Lung (tissue), 12 donors: ENCODE measurements around the gene CCDC174. TPM values are rescaled to one million over a fixed set of nuclear protein-coding genes. Genes with fewer than 3 reads are reported as not detected.

ENCODE experiments used
- ATAC-seq: fragments of 200-7000 bp; cut with Tn5 transposase; one replicate; pipeline ENCODE4 v1.9.1; 2020; ENCODE audit warnings: moderate number of reproducible peaks; ENCODE audit not compliant: insufficient read depth, low FRiP score
- DNase-seq, 3 donors: peaks; one replicate each; pipeline ENCODE4 v3.0.0-alpha.2; 2013 to 2017
- H3K27ac ChIP-seq, 2 donors: one replicate each; pipeline ENCODE4 v1.5.1; 2013; ENCODE audit warnings: mild to moderate bottlenecking in 2 of 2, moderate library complexity in 2 of 2, control low read depth in 1 of 2, inconsistent platforms in 1 of 2, low read depth in 1 of 2, low read length in 1 of 2
- H3K27me3 ChIP-seq, 3 donors: one replicate each; pipeline ENCODE4 v1.5.1; 2013; ENCODE audit warnings: low read length in 2 of 3; ENCODE audit not compliant: control insufficient read depth in 3 of 3, insufficient read depth in 3 of 3
- H3K36me3 ChIP-seq, 4 donors: one replicate each; pipeline ENCODE4 v1.5.1; 2013; ENCODE audit warnings: low read length in 4 of 4, mild to moderate bottlenecking in 1 of 4, moderate library complexity in 1 of 4; ENCODE audit not compliant: control insufficient read depth in 4 of 4, insufficient read depth in 4 of 4
- H3K4me1 ChIP-seq, 5 donors: one replicate each; pipeline ENCODE4 v1.5.1; 2013; ENCODE audit warnings: low read length in 5 of 5, mild to moderate bottlenecking in 2 of 5, moderate library complexity in 1 of 5; ENCODE audit not compliant: control insufficient read depth in 5 of 5, insufficient read depth in 5 of 5
- H3K4me3 ChIP-seq: one replicate; pipeline ENCODE4 v1.5.1; 2013; ENCODE audit warnings: mild to moderate bottlenecking, control low read depth, moderate library complexity
- H3K9ac ChIP-seq, 2 donors: one replicate each; pipeline ENCODE4 v1.5.1; 2013; ENCODE audit warnings: low read length in 2 of 2, control low read depth in 1 of 2; ENCODE audit not compliant: insufficient read depth in 1 of 2
- H3K9me3 ChIP-seq, 4 donors: one replicate each; pipeline ENCODE4 v1.5.1; 2013; ENCODE audit warnings: low read length in 3 of 4, mild to moderate bottlenecking in 1 of 4, moderate library complexity in 1 of 4; ENCODE audit not compliant: control insufficient read depth in 4 of 4, insufficient read depth in 3 of 4
- WGBS, 2 donors: extraction: QIAGEN DNeasy Blood & Tissue Kit; methylation state at CpG; one replicate each; pipeline ENCODE4 v1.1.7; 2013; 5-methylcytosine and 5-hydroxymethylcytosine counted together
- polyA plus RNA-seq, 2 donors: library from polyadenylated mRNA; stranded (reverse); fragments of 200-250 nt; gene quantifications; one replicate each; pipeline ENCODE4 v1.2.1, GENCODE V29; 2013
- total RNA-seq, 2 donors: library from RNA; depleted of rRNA in 1 of 2; stranded (reverse); fragments of >200 nt in 1 of 2; gene quantifications; one replicate each; pipeline ENCODE4 v1.2.1, GENCODE V29; 2014 to 2021
- TF ChIP-seq, protein P1 (sequence below): IDR thresholded peaks from 2 replicates; pipeline ENCODE4 v1.5.1; 2012; ENCODE audit warnings: mild to moderate bottlenecking; ENCODE audit errors: control extremely low read depth, extremely low read depth
- donor health status: control.
- donor health status: control.
- donor health status: Bipolar disorder and iron deficiency.
- donor health status: healthy.
- donor health status: DM: yes; HTN: yes; CAD: no.

Gene CCDC174
- total and polyA plus RNA-seq, 4 donors, result 11.7 to 25.0 (median 19.7) TPM

DNA sequence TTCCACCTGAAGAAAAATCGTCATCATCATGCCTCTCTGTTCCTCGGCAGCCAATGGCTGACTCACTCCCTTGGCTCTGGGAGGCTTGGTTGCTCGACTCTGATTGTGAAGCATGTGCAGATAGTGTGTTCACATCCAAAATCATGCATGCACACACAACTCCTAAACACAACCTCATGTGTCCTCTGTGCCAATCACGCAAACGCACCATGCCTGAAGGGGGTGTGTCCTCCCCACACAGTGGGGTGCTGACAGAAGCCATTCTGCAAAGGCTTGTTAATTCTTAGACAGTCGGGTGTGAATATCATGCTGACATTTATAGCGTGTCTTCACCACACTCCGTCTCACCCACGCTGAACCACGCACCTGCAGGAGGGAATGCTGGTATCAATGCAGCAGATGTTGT lies 11.4 kb upstream of the CCDC174 start:
- Histone ChIP-seq H3K27ac (no peak overlapping the region), H3K27me3 (peaks cover 0 to 7% (median 3%) of the 10 kb centered on the region in 3 donors), H3K4me3 (no peak overlapping the region), H3K9me3 (no peaks in the 10 kb centered on the region), H3K9ac (no peak overlapping the region), H3K36me3 (no peaks in the 10 kb centered on the region), H3K4me1 (no peaks in the 10 kb centered on the region)
- TF ChIP-seq, protein P1, sequence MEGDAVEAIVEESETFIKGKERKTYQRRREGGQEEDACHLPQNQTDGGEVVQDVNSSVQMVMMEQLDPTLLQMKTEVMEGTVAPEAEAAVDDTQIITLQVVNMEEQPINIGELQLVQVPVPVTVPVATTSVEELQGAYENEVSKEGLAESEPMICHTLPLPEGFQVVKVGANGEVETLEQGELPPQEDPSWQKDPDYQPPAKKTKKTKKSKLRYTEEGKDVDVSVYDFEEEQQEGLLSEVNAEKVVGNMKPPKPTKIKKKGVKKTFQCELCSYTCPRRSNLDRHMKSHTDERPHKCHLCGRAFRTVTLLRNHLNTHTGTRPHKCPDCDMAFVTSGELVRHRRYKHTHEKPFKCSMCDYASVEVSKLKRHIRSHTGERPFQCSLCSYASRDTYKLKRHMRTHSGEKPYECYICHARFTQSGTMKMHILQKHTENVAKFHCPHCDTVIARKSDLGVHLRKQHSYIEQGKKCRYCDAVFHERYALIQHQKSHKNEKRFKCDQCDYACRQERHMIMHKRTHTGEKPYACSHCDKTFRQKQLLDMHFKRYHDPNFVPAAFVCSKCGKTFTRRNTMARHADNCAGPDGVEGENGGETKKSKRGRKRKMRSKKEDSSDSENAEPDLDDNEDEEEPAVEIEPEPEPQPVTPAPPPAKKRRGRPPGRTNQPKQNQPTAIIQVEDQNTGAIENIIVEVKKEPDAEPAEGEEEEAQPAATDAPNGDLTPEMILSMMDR, result no peak
- 66 to 73% methylated on average over 10 of the region's 10 CpGs for WGBS, 2 donors
- DNase-seq (no peak), ATAC-seq (no peak)

GRCh38 chr3:14640734-14641133 lies 10.8 kb upstream of the CCDC174 start:
- TF ChIP-seq, protein P1, result no peak
- WGBS, 2 donors, result 38 to 43% methylated on average over 2 of the region's 2 CpGs
- Histone ChIP-seq H3K9ac (no peak overlapping the region), H3K4me3 (no peak overlapping the region), H3K4me1 (no peaks in the 10 kb centered on the region), H3K27ac (no peak overlapping the region), H3K9me3 (no peaks in the 10 kb centered on the region), H3K36me3 (no peaks in the 10 kb centered on the region), H3K27me3 (peaks cover 0 to 7% (median 3%) of the 10 kb centered on the region in 3 donors)
- no peak for ATAC-seq
- DNase-seq, result no peak

DNA sequence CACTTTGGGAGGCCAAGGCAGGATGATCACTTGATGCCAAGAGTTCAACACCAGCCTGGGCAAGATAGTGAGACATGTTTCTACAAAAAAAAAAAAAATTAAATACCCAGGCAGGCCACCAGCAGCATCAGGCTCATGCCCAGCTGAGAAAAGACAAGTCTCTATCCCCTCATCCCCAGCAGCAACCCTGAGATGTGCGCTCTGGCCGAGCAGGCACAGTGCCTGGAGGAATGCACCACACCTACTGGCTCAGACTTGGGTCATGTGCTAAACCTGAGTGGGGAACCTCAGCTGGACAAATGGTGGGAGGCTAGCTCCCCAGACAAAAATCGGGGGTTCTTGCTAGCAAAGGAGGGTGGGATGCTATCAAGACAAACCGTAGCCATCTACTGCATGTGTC lies 10.2 kb upstream of the CCDC174 start:
- Histone ChIP-seq H3K27me3 (peaks cover 0 to 7% (median 3%) of the 10 kb centered on the region in 3 donors), H3K4me1 (no peaks in the 10 kb centered on the region), H3K9ac (no peak overlapping the region), H3K9me3 (no peaks in the 10 kb centered on the region), H3K36me3 (no peaks in the 10 kb centered on the region), H3K4me3 (no peak overlapping the region), H3K27ac (no peak overlapping the region)
- TF ChIP-seq, protein P1, result no peak
- DNase-seq (no peak), ATAC-seq (no peak)
- 84 to 87% methylated on average over 4 of the region's 4 CpGs for WGBS, 2 donors

DNA sequence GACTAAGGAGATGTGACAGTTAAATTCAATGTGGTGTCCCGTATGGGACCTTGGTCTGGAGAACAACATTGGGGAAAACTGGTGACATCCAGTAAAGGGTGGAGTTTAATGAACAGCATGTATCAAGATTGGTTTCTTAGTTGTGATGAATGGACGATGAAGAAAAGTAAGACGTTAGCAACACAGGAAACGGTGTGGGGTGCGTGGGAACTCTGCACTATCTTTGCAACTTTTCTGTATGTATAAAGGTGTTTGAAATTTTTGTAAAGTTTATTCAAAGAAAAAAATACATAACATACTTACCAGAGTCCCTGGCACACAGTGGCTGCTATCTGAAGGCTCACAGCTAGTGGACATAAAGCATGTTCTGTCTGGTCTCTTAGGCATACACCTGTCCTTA lies 6.1 kb upstream of the CCDC174 start:
- DNase-seq, result no peak
- Histone ChIP-seq H3K36me3 (no peaks in the 10 kb centered on the region), H3K27me3 (peaks cover 0 to 3% (median under 1%) of the 10 kb centered on the region in 3 donors), H3K9ac (no peak overlapping the region), H3K27ac (no peak overlapping the region), H3K4me1 (peaks cover 0 to 5% (median 3%) of the 10 kb centered on the region in 5 donors), H3K9me3 (no peaks in the 10 kb centered on the region), H3K4me3 (no peak overlapping the region)
- TF ChIP-seq, protein P1, result no peak
- 79 to 82% methylated on average over 5 of the region's 5 CpGs for WGBS, 2 donors
- no peak for ATAC-seq
